ENCODE data around the gene ARID3A. TPM values are rescaled to one million over a fixed set of nuclear protein-coding genes. Genes with fewer than 3 reads are reported as not detected.

The ARID3A gene
- total and polyA plus RNA-seq, 7 experiments from 2014 or later, result 0.57 to 33.1 (median 8.6) TPM

- Histone ChIP-seq H3K27me3 (ENCODE audit: control insufficient read depth in 2 of 2, insufficient read depth in 2 of 2, low read length in 2 of 2) (peaks cover 2% of the 10 kb centered on the region in 2 donors), H3K36me3 (ENCODE audit: control insufficient read depth in 2 of 3, insufficient read depth in 3 of 3, low read length in 3 of 3) (peaks cover 0 to 31% (median 0%) of the 10 kb centered on the region in 3 experiments), H3K4me3 (ENCODE audit: low read length) (no peak overlapping the region), H3K27ac (ENCODE audit: low read depth, low read length) (peak overlapping the region; percentile 38), H3K4me1 (ENCODE audit: control insufficient read depth in 2 of 2, insufficient read depth in 2 of 2, low read length in 2 of 2) (peaks cover 17 to 20% of the 10 kb centered on the region in 2 donors), H3K9me3 (ENCODE audit: control insufficient read depth in 2 of 3, low read length in 3 of 3) (no peaks in the 10 kb centered on the region)
- peaks cover 0 to 4% (median 3%) of the 10 kb centered on the region in 5 donors for H3K36me3 Mint-ChIP-seq
- H3K9me3 Mint-ChIP-seq, result peaks cover 0 to 5% (median 0%) of the 10 kb centered on the region in 11 donors
- peaks cover 6 to 15% (median 10%) of the 10 kb centered on the region in 7 donors for H3K4me1 Mint-ChIP-seq
- intact Hi-C loops (cut with micrococcal nuclease), result loop anchor here in 1 of 2 donors (1.0 to 5.0 kb wide), 2 partner anchors 70 to 224 kb away; partner anchors contain the start of gene ARID3A
- peak; percentile 84 for ATAC-seq
- ChIA-PET POLR2A (interaction anchor here (0.7 to 2.8 kb wide), 12 partner anchors 8 to 273 kb away, joined by 3 to 8 read pairs (median 4); partner anchors contain the start of genes CIRBP, CNN2 and WDR18), CTCF (interaction anchor here (0.6 to 1.7 kb wide), 4 partner anchors 12 to 908 kb away, joined by 3 to 6 read pairs (median 4); partner anchors contain the start of gene WDR18)
- peak overlapping the region in 8 of 9 donors; percentile 31 to 96 (median 76) for H3K27ac Mint-ChIP-seq
- peaks cover 7 to 36% (median 16%) of the 10 kb centered on the region in 5 donors for H3K27me3 Mint-ChIP-seq
- DNase-seq, result peak; percentile 59 to 93 (median 73)
- H3K4me3 Mint-ChIP-seq, result peak overlapping the region; percentile 25 to 82 (median 64)
Measured at GRCh38 chr19:996051-996838, 70.4 kb downstream of the ARID3A start.

- ATAC-seq (no peak), DNase-seq (no peak)
- Histone ChIP-seq H3K36me3 (ENCODE audit: control insufficient read depth in 2 of 3, insufficient read depth in 3 of 3, low read length in 3 of 3) (peaks cover 0 to 18% (median 0%) of the 10 kb centered on the region in 3 experiments), H3K27me3 (ENCODE audit: control insufficient read depth in 2 of 2, insufficient read depth in 2 of 2, low read length in 2 of 2) (peaks cover 5 to 6% of the 10 kb centered on the region in 2 donors), H3K4me1 (ENCODE audit: control insufficient read depth in 2 of 2, insufficient read depth in 2 of 2, low read length in 2 of 2) (peaks cover 24% of the 10 kb centered on the region in 2 donors), H3K27ac (ENCODE audit: low read depth, low read length) (no peak overlapping the region), H3K4me3 (ENCODE audit: low read length) (no peak overlapping the region), H3K9me3 (ENCODE audit: control insufficient read depth in 2 of 3, low read length in 3 of 3) (no peaks in the 10 kb centered on the region)
- H3K4me1 Mint-ChIP-seq, result peaks cover 6 to 16% (median 11%) of the 10 kb centered on the region in 7 donors
- H3K36me3 Mint-ChIP-seq, result peaks cover 0 to 4% (median 0%) of the 10 kb centered on the region in 5 donors
- intact Hi-C loops (cut with micrococcal nuclease), result loop anchor here in 1 of 2 donors (5.0 kb wide), 1 partner anchor 226 kb away; no protein-coding TSS in a partner anchor
- peaks cover 0 to 5% (median 0%) of the 10 kb centered on the region in 11 donors for H3K9me3 Mint-ChIP-seq
- H3K27ac Mint-ChIP-seq, result peak overlapping the region in 2 of 9 donors; percentile 60 to 82
- H3K27me3 Mint-ChIP-seq, result peaks cover 7 to 44% (median 20%) of the 10 kb centered on the region in 5 donors
- ChIA-PET POLR2A (interaction anchor here (2.8 kb wide), 1 partner anchor 29 kb away, joined by 8 read pairs; the partner anchor contains the start of gene CNN2), CTCF (interaction anchor here (1.1 to 1.8 kb wide), 2 partner anchors 9 to 14 kb away, joined by 3 to 6 read pairs; partner anchors contain the start of gene WDR18)
- H3K4me3 Mint-ChIP-seq, result peak overlapping the region in 2 of 10 donors; percentile 9 to 45
Measured at GRCh38 chr19:998064-998463, 72.2 kb downstream of the ARID3A start.

- Histone ChIP-seq H3K4me3 (ENCODE audit: low read length) (no peak overlapping the region), H3K36me3 (ENCODE audit: control insufficient read depth in 2 of 3, insufficient read depth in 3 of 3, low read length in 3 of 3) (peaks cover 0 to 5% (median 0%) of the 10 kb centered on the region in 3 experiments), H3K27ac (ENCODE audit: low read depth, low read length) (no peak overlapping the region), H3K4me1 (ENCODE audit: control insufficient read depth in 2 of 2, insufficient read depth in 2 of 2, low read length in 2 of 2) (peaks cover 24% of the 10 kb centered on the region in 2 donors), H3K27me3 (ENCODE audit: control insufficient read depth in 2 of 2, insufficient read depth in 2 of 2, low read length in 2 of 2) (peaks cover 5 to 6% of the 10 kb centered on the region in 2 donors), H3K9me3 (ENCODE audit: control insufficient read depth in 2 of 3, low read length in 3 of 3) (no peaks in the 10 kb centered on the region)
- H3K4me1 Mint-ChIP-seq, result peaks cover 6 to 16% (median 11%) of the 10 kb centered on the region in 7 donors
- CTCF ChIA-PET, result interaction anchor here (0.5 to 1.8 kb wide), 4 partner anchors 15 to 91 kb away, joined by 3 to 6 read pairs (median 3); partner anchors contain the start of gene WDR18
- peak overlapping the region in 9 of 10 donors; percentile 27 to 83 (median 56) for H3K4me3 Mint-ChIP-seq
- POLR2A ChIA-PET, result interaction anchor here (0.7 kb wide), 1 partner anchor 91 kb away, joined by 3 read pairs; no protein-coding TSS in a partner anchor
- H3K36me3 Mint-ChIP-seq, result peaks cover 0 to 4% (median 0%) of the 10 kb centered on the region in 5 donors
- H3K27ac Mint-ChIP-seq, result peak overlapping the region in 4 of 9 donors; percentile 52 to 72 (median 61)
- ATAC-seq (no peak), DNase-seq (no peak)
- H3K9me3 Mint-ChIP-seq, result peaks cover 0 to 5% (median 0%) of the 10 kb centered on the region in 11 donors
- peaks cover 7 to 44% (median 20%) of the 10 kb centered on the region in 5 donors for H3K27me3 Mint-ChIP-seq
- intact Hi-C loops (cut with micrococcal nuclease), result loop anchor here in 1 of 2 donors (5.0 kb wide), 1 partner anchor 227 kb away; no protein-coding TSS in a partner anchor
Measured at GRCh38 chr19:999379-999719, 73.5 kb downstream of the ARID3A start.

- peak in 8 of 9 donors; percentile 29 to 69 (median 45) for DNase-seq
- Histone ChIP-seq H3K27ac (ENCODE audit: low read depth, low read length) (no peak within 1 kb of the TSS), H3K4me3 (ENCODE audit: low read length) (no peak within 1 kb of the TSS), H3K9me3 (ENCODE audit: control insufficient read depth in 2 of 3, low read length in 3 of 3) (no peaks in the 10 kb centered on the region), H3K36me3 (ENCODE audit: control insufficient read depth in 2 of 3, insufficient read depth in 3 of 3, low read length in 3 of 3) (no peaks in the 10 kb centered on the region), H3K27me3 (ENCODE audit: control insufficient read depth in 2 of 2, insufficient read depth in 2 of 2, low read length in 2 of 2) (peaks cover 5 to 6% of the 10 kb centered on the region in 2 donors), H3K4me1 (ENCODE audit: control insufficient read depth in 2 of 2, insufficient read depth in 2 of 2, low read length in 2 of 2) (peaks cover 24% of the 10 kb centered on the region in 2 donors)
- ChIA-PET CTCF (no interaction called here), POLR2A (no interaction called here)
- Mint-ChIP-seq H3K4me3 (peak within 1 kb of the TSS in 9 of 10 donors; percentile 27 to 83 (median 56)), H3K27me3 (peaks cover 7 to 44% (median 20%) of the 10 kb centered on the region in 5 donors), H3K36me3 (peaks cover 0 to 4% (median 0%) of the 10 kb centered on the region in 5 donors), H3K4me1 (peaks cover 6 to 16% (median 11%) of the 10 kb centered on the region in 7 donors), H3K9me3 (peaks cover 0 to 5% (median 0%) of the 10 kb centered on the region in 11 donors), H3K27ac (peak within 1 kb of the TSS in 4 of 9 donors; percentile 52 to 72 (median 61))
- peak; percentile 34 for ATAC-seq
- intact Hi-C loops (cut with micrococcal nuclease), result loop anchor here in 1 of 2 donors (2.0 kb wide), 1 partner anchor 39 kb away; no protein-coding TSS in a partner anchor
Measured at GRCh38 chr19:1000095-1000494, 74.3 kb downstream of the ARID3A start, which contains the start of gene GRIN3B. Gene GRIN3B (plus strand): TSS chr19:1000419. CDS start chr19:1000438, 19 bp downstream.

- peaks cover 5 to 6% of the 10 kb centered on the region in 2 donors for H3K27me3 ChIP-seq (ENCODE audit: control insufficient read depth in 2 of 2, insufficient read depth in 2 of 2, low read length in 2 of 2)
- ATAC-seq, result no peak
- POLR2A ChIA-PET, result no interaction called here
Measured at GRCh38 chr19:1000591-1001537, 75.0 kb downstream of the ARID3A start.

More at GRCh38 chr19:1000591-1001537, 75.0 kb downstream of the ARID3A start:
- Histone ChIP-seq H3K36me3 (ENCODE audit: control insufficient read depth in 2 of 3, insufficient read depth in 3 of 3, low read length in 3 of 3) (no peaks in the 10 kb centered on the region), H3K27ac (ENCODE audit: low read depth, low read length) (no peak overlapping the region), H3K4me1 (ENCODE audit: control insufficient read depth in 2 of 2, insufficient read depth in 2 of 2, low read length in 2 of 2) (peaks cover 19 to 24% of the 10 kb centered on the region in 2 donors), H3K4me3 (ENCODE audit: low read length) (no peak overlapping the region), H3K9me3 (ENCODE audit: control insufficient read depth in 2 of 3, low read length in 3 of 3) (no peaks in the 10 kb centered on the region)
- Mint-ChIP-seq H3K27ac (peak overlapping the region in 2 of 9 donors; percentile 24 to 25), H3K4me1 (peaks cover 6 to 16% (median 12%) of the 10 kb centered on the region in 7 donors), H3K36me3 (peaks cover 0 to 4% (median 0%) of the 10 kb centered on the region in 5 donors), H3K9me3 (peaks cover 0 to 5% (median 0%) of the 10 kb centered on the region in 11 donors), H3K27me3 (peaks cover 7 to 44% (median 20%) of the 10 kb centered on the region in 5 donors), H3K4me3 (peak overlapping the region in 5 of 10 donors; percentile 21 to 75 (median 45))
- CTCF ChIA-PET, result interaction anchor here (0.8 to 1.1 kb wide), 3 partner anchors 12 to 152 kb away, joined by 3 to 4 read pairs (median 3); no protein-coding TSS in a partner anchor
- no peak for DNase-seq
- intact Hi-C loops (cut with micrococcal nuclease), result loop anchor here (1.0 to 2.0 kb wide), 4 partner anchors 17 to 144 kb away; partner anchors contain the start of gene WDR18 (in 1 of the 2)
